ENCODE data around the gene ESYT1.

ESYT1 gene

GRCh38 chr12:56157201-56158028 is 29.3 kb downstream of the ESYT1 start:
- DNase-seq: peak; percentile 67

DNA sequence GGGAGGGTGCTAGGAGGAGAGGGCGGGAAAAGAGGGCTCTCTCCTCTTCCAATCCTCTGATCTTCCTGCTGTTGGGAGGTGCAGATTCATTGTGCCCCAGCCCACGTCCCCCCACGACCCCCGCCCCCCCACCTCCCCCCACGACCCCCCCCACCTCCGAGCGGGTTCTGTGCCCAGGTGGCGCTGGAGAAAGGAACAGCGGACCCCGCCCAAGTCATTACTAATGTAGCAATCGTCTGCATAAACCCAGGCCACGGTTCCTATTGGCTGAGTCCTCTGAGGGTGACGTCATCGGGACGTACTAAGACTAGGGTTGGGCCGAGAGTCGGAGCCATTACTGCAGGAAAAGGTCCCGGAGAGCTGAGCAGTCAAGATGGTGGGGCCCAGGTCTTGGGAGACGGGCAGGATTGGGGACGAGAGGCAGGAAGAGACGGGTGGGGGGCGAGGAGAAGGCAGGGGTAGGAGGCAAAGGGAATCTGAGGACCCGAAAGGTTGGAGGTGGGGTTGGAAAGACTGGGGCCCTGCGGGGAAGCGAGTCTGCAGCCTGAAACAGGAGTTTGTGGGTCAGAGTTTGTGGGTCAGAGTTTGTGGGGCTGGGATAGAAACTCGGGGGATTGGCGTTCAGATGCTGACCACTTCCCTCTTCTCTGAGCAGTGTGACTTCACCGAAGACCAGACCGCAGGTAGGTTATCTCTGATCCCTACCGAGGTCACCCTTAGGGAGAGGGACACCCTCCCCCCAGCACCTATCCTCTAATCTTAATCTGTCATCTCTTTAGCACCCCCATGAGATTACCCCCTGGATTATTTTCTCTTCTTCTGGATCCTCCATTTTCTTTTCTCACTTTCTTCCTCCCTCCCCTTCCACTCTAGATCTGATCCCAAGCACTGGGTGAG is 30.2 kb downstream of the ESYT1 start, which contains the start of gene MYL6:
MYL6 (plus strand) TSS at position 331 of the 897 bp plus-strand sequence; CDS start at position 374, 43 bp downstream.
- DNase-seq: peak; percentile 96

DNA sequence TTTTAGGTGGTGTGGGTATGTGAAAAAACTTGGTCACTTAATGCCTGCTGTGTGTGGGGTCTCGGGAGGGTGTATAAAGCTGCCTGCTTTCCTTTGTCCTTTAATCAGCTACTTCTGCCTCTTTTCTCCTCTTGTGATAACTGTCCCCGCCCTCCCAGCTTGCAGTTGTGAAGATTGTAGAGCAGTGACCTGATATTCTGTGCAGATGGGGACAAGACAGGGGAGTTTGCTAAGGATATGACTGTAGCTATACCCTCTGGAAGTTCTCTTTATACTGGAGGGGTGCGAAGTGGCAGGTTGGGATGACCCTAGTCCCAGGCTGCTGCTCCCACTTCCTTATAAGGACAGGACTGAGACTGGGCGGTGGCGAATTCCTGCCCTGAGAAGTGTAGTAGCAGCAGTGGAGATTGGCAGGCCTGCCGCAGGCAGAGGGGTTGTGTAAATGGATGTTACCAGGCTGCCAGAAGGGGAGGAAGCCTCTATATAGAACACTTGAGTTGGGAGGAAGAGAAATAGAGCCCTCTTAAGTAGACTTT is 30.9 kb downstream of the ESYT1 start:
- peak; percentile 20 for DNase-seq

GRCh38 chr12:56159482-56160192 is 31.6 kb downstream of the ESYT1 start:
- DNase-seq: no peak

GRCh38 chr12:56160193-56160763 is 32.2 kb downstream of the ESYT1 start:
- DNase-seq: no peak

DNA sequence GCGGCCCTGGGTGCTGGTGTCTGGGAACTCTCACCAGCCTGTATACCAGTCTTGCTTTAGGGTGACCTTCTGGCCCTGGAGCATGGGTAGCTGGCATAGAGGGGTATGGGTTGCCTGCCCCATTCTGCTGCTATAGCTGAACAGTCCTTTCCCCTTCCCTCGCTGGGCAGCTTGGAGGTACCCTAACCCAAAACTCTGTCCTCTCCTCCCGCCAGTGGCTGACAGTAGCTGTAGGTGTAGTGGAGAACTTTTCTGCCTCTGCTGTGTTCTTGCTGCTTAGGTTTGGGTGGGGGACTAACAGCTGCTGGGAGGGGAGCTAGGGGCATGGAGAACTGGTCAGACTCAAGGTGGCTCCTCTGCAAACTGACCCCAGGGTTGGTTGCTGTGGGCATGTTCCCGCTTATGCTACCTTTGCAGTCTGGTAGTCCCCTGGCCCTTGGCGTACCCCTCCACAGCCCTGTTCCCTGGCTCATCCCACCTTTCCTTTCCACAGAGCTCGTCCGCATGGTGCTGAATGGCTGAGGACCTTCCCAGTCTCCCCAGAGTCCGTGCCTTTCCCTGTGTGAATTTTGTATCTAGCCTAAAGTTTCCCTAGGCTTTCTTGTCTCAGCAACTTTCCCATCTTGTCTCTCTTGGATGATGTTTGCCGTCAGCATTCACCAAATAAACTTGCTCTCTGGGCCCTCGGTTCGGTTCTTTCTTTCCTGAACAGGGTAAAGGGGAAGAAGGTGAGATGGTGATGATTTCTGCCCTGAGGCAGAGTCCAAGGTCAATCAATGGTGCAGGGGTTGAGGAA is 33.0 kb downstream of the ESYT1 start:
- DNase-seq: no peak

- no peak for DNase-seq
These were observed 33.8 kb downstream of the ESYT1 start for GRCh38 chr12:56161690-56162351.

GRCh38 chr12:56162468-56163290 is 34.6 kb downstream of the ESYT1 start:
- no peak for DNase-seq

GRCh38 chr12:56163533-56164344 is 35.7 kb downstream of the ESYT1 start:
- no peak for DNase-seq

DNA sequence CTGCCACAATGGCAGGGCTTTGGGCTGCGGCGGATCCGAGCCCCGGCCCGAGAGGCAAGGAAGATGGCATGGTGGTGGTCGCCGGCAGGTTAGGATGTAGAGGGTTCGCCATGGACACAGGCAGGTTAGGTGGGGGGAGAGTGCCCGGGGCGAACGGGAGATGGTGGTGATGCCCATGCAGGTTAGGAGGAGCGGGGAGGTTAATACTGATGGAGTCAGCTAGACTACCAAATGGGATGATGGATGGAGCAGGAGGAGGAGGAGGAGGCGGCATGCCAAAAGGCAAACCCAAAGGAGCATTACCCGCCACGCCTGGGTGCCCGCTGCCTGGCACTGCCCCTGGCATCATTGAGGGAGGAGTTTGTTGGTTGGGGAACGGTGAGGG is 36.3 kb downstream of the ESYT1 start:
- no peak for DNase-seq

- no peak for DNase-seq
These were observed 37.3 kb downstream of the ESYT1 start for GRCh38 chr12:56165369-56165768.

DNA sequence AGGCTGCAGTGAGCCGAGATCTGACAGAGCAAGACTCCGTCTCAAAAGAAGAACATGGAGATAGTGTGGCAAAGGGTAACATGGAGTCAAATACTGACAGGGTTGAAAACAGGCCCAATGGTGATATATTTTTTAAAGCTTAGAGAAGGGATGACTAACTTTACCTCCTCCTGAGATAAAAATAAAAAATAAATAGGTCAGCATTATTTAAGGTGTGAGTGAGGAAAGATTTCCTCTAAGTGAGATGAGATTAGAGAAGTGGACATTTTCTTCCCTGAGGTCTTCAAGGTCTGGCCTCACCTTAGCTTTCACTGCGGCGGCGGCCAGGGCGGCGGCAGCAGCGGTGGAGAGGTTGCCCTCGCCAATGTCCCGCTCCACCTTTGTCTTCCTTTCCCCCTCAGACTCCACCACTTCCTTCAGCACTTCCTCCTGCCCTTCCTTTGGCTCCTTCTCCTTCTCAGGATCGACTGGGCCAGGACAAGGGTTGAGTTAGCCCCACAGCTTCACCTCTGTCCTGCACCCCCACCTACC is 41.2 kb downstream of the ESYT1 start:
- no peak for DNase-seq

- DNase-seq: no peak
These were observed 44.8 kb downstream of the ESYT1 start for GRCh38 chr12:56172839-56173238.

DNA sequence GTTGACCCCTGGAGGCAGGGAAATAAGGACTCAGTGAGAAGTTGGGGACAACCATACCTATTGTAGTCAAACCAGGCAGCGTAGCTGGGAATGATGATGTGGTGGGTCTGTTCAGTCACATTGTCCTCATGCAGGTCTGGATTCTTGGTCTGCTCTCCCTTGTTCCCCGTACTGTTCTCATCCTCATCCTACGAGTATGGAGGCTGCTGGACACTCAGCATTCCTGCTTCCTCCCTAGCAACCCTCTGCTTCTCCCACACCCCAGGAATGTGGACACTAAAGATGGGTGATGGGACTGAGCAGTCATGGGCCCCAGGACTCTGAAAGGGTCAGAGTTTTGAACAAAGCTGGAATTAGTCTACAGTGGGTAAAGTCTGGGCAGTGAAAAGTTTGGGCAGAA is 50.3 kb downstream of the ESYT1 start:
- no peak for DNase-seq

- no peak for DNase-seq
These were observed 58.9 kb downstream of the ESYT1 start for GRCh38 chr12:56186957-56187356.

GRCh38 chr12:56188131-56188777 is 60.2 kb downstream of the ESYT1 start:
- DNase-seq: no peak

DNA sequence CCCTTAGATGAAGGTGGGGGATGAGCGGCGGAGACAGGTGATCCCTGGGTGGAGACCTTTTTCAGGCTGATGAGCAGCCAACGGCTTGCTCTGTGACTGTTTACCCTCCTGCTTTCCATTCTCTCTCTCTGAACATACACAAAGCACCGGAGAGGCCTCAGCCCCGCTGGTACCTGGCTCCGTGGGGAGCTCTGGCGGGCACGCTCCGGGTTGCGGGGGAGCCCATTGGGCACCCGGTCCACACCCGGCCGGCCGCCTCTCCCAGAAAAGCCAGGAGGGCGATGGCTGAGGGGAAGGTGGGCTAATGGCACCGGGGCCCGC is 60.7 kb downstream of the ESYT1 start:
- DNase-seq: no peak

DNA sequence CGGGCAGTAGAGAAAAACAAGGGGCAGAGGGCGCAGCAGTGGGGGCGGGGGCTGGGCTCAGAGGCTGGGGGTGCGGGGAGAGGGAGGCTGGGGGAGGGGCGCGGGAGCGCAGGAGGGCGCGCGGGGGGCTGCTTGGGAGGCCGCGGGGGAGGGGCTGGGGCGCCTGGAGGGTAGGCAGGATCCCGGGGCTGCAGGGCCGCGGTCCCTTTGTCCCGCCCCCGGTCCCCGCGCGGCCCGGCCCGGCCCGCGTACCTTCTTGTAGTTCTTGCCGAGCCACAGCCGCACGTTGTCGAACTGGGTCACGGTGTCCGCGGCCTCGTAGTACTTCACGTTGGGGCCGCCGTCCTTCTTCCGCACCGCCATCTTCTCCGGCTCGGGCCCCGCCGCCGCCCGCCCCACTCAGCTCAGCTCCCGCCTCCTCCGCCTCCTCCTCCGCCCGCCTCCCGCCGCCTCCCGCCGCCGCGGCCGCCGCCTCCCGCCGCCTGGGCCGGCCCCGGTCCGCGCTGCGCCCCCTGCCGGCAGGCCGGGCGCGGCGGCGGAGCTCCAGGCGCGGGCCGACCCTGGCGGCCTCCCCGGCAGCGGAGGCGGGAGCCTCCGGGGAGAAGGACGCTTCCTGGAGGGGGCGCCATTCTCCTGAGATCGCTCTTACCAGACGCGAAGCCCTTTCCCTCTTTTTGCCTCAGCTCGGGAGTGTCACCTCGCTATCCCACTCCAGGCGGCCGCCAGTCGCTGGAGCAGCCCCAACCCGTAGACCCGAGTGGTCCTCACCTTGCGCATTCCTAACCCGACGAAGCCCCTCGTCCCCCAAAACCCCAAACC is 61.2 kb downstream of the ESYT1 start, which contains the start of gene SMARCC2:
SMARCC2 (minus strand) TSS at position 385 of the 819 bp plus-strand sequence; CDS start at position 363, 22 bp downstream.
- DNase-seq: peak; percentile 75

All from NCI-H446 treated with DMSO at 0.1 percent for 48 hours (cell line).